ENCODE data around the gene VASN.

Gene VASN

GRCh38 chr16:4380119-4381063 lies 8.7 kb downstream of the VASN start:
- no peak overlapping the region for H3K9ac ChIP-seq (ENCODE audit: low read length)
- no peak for DNase-seq
- no peaks in the 10 kb centered on the region for H3K9me2 ChIP-seq (replicated peaks; ENCODE audit: insufficient read depth, low read length)
- no peaks in the 10 kb centered on the region; the same call in 1 of the 2 replicates for H3K79me2 ChIP-seq (ENCODE audit: low read length)
- no peaks in the 10 kb centered on the region for H4K20me1 ChIP-seq (ENCODE audit: insufficient read depth, low read length)
- H2AFZ ChIP-seq (ENCODE audit: low read length) = no peak overlapping the region
- no peaks in the 10 kb centered on the region for H3K9me3 ChIP-seq (replicated peaks; ENCODE audit: insufficient read depth, low read length)
- TF ChIP-seq EZH2 (optimal IDR thresholded peaks at IDR 0.05; ENCODE audit: low read depth, low read length) (no peak), CTCF (IDR thresholded peaks at IDR 0.05; ENCODE audit: low read length) (no peak)
- H3K4me2 ChIP-seq (ENCODE audit: low read depth, low read length) = no peak overlapping the region
- no peak overlapping the region for H3K4me3 ChIP-seq (ENCODE audit: low read length)
- no peak overlapping the region for H3K27ac ChIP-seq (ENCODE audit: low read length)
- H3K36me3 ChIP-seq (replicated peaks; ENCODE audit: insufficient read depth, low read length) = no peaks in the 10 kb centered on the region
- no peaks in the 10 kb centered on the region for H3K4me1 ChIP-seq (ENCODE audit: low read length)
- H3K27me3 ChIP-seq (replicated peaks; ENCODE audit: insufficient read depth, low read length) = no peaks in the 10 kb centered on the region
- no peaks in the 10 kb centered on the region for H3F3A ChIP-seq (ENCODE audit: insufficient read depth, low read length)

- no peaks in the 10 kb centered on the region for H3K27me3 ChIP-seq (replicated peaks; ENCODE audit: insufficient read depth, low read length)
- H3K9me2 ChIP-seq (replicated peaks; ENCODE audit: insufficient read depth, low read length) = no peaks in the 10 kb centered on the region
- no peak for TF ChIP-seq EZH2phosphoT487 (IDR thresholded peaks at IDR 0.05; ENCODE audit: low read length)
- no peak for TF ChIP-seq EZH2 (optimal IDR thresholded peaks at IDR 0.05; ENCODE audit: low read depth, low read length)
- no peak for TF ChIP-seq CTCF (IDR thresholded peaks at IDR 0.05; ENCODE audit: low read length)
- no peaks in the 10 kb centered on the region for H4K20me1 ChIP-seq (ENCODE audit: insufficient read depth, low read length)
- DNase-seq = no peak
- H3K36me3 ChIP-seq (replicated peaks; ENCODE audit: insufficient read depth, low read length) = no peaks in the 10 kb centered on the region
- no peak overlapping the region for H3K9ac ChIP-seq (ENCODE audit: low read length)
- H3K4me3 ChIP-seq (ENCODE audit: low read length) = no peak overlapping the region
- no peak overlapping the region for H3K27ac ChIP-seq (ENCODE audit: low read length)
- no peaks in the 10 kb centered on the region for H3K4me1 ChIP-seq (ENCODE audit: low read length)
- no peaks in the 10 kb centered on the region for H3K9me3 ChIP-seq (replicated peaks; ENCODE audit: insufficient read depth, low read length)
- no peak overlapping the region for H3K4me2 ChIP-seq (ENCODE audit: low read depth, low read length)
- H2AFZ ChIP-seq (ENCODE audit: low read length) = no peak overlapping the region
- no peaks in the 10 kb centered on the region for H3F3A ChIP-seq (ENCODE audit: insufficient read depth, low read length)
- H3K79me2 ChIP-seq (ENCODE audit: low read length) = no peaks in the 10 kb centered on the region; the same call in 1 of the 2 replicates
Measured at GRCh38 chr16:4381072-4381934, 9.7 kb downstream of the VASN start.

GRCh38 chr16:4381935-4382794 lies 10.5 kb downstream of the VASN start:
- Histone ChIP-seq H3K4me2 (ENCODE audit: low read depth, low read length) (no peak overlapping the region), H3K9ac (ENCODE audit: low read length) (no peak overlapping the region)

More at GRCh38 chr16:4381935-4382794, 10.5 kb downstream of the VASN start:
- Histone ChIP-seq H3K79me2 (ENCODE audit: low read length) (no peaks in the 10 kb centered on the region; the same call in 1 of the 2 replicates), H4K20me1 (ENCODE audit: insufficient read depth, low read length) (no peaks in the 10 kb centered on the region), H3K9me3 (replicated peaks; ENCODE audit: insufficient read depth, low read length) (no peaks in the 10 kb centered on the region), H3K27me3 (replicated peaks; ENCODE audit: insufficient read depth, low read length) (no peaks in the 10 kb centered on the region), H3F3A (ENCODE audit: insufficient read depth, low read length) (no peaks in the 10 kb centered on the region), H2AFZ (ENCODE audit: low read length) (no peak overlapping the region), H3K36me3 (replicated peaks; ENCODE audit: insufficient read depth, low read length) (peaks cover 3% of the 10 kb centered on the region; the same call in 1 of the 2 replicates), H3K9me2 (replicated peaks; ENCODE audit: insufficient read depth, low read length) (no peaks in the 10 kb centered on the region), H3K4me1 (ENCODE audit: low read length) (no peaks in the 10 kb centered on the region), H3K4me3 (ENCODE audit: low read length) (no peak overlapping the region), H3K27ac (ENCODE audit: low read length) (no peak overlapping the region)
- no peak for DNase-seq
- TF ChIP-seq EZH2phosphoT487 (IDR thresholded peaks at IDR 0.05; ENCODE audit: low read length) (no peak), CTCF (IDR thresholded peaks at IDR 0.05; ENCODE audit: low read length) (no peak)
